Measurements from ENCODE around the gene EFNA3.

The EFNA3 gene

DNA sequence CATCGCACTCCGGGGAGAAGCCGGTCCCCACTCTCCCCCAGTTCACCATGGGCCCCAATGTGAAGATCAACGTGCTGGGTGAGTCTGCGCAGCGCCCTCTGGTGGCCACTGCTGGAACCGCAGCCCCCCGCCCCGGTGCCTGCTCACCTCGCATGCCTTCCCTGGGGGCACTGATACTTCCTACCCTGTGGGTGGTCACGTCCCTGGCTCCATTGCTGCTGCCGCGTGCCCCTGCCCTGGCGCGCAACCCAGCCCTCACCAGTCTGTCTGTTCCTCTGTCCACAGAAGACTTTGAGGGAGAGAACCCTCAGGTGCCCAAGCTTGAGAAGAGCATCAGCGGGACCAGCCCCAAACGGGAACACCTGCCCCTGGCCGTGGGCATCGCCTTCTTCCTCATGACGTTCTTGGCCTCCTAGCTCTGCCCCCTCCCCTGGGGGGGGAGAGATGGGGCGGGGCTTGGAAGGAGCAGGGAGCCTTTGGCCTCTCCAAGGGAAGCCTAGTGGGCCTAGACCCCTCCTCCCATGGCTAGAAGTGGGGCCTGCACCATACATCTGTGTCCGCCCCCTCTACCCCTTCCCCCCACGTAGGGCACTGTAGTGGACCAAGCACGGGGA is 7.6 kb downstream of the EFNA3 start:
- no peak overlapping the region for H3K27ac ChIP-seq (ENCODE audit: low read length)
- peaks cover 29 to 33% of the 10 kb centered on the region in 2 donors for H3K27me3 ChIP-seq (ENCODE audit: control insufficient read depth in 1 of 2, insufficient read depth in 2 of 2, low read length in 2 of 2)
- H3K36me3 ChIP-seq (ENCODE audit: control insufficient read depth in 2 of 2, insufficient read depth in 2 of 2, low read length in 2 of 2): no peaks in the 10 kb centered on the region
- H3K4me1 ChIP-seq (ENCODE audit: control insufficient read depth, insufficient read depth, low read length): peaks cover 37% of the 10 kb centered on the region
- no peak overlapping the region for H3K9ac ChIP-seq (ENCODE audit: low read length in 2 of 2)
- H3K9me3 ChIP-seq (ENCODE audit: control insufficient read depth in 2 of 2, low read length in 2 of 2): no peaks in the 10 kb centered on the region
- peak overlapping the region in 1 of 2 donors; percentile 85 for H3K4me3 ChIP-seq (ENCODE audit: low read length in 2 of 2)

DNA sequence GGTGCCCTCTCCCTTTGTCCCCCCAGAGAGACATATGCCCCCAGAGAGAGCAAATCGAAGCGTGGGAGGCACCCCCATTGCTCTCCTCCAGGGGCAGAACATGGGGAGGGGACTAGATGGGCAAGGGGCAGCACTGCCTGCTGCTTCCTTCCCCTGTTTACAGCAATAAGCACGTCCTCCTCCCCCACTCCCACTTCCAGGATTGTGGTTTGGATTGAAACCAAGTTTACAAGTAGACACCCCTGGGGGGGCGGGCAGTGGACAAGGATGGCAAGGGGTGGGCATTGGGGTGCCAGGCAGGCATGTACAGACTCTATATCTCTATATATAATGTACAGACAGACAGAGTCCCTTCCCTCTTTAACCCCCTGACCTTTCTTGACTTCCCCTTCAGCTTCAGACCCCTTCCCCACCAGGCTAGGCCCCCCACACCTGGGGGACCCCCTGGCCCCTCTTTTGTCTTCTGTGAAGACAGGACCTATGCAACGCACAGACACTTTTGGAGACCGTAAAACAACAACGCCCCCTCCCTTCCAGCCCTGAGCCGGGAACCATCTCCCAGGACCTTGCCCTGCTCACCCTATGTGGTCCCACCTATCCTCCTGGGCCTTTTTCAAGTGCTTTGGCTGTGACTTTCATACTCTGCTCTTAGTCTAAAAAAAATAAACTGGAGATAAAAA is 8.4 kb downstream of the EFNA3 start:
- Histone ChIP-seq H3K4me1 (ENCODE audit: control insufficient read depth, insufficient read depth, low read length) (peaks cover 36% of the 10 kb centered on the region), H3K27ac (ENCODE audit: low read length) (no peak overlapping the region), H3K27me3 (ENCODE audit: control insufficient read depth in 1 of 2, insufficient read depth in 2 of 2, low read length in 2 of 2) (peaks cover 23 to 26% of the 10 kb centered on the region in 2 donors), H3K9me3 (ENCODE audit: control insufficient read depth in 2 of 2, low read length in 2 of 2) (no peaks in the 10 kb centered on the region), H3K4me3 (ENCODE audit: low read length in 2 of 2) (no peak overlapping the region), H3K36me3 (ENCODE audit: control insufficient read depth in 2 of 2, insufficient read depth in 2 of 2, low read length in 2 of 2) (no peaks in the 10 kb centered on the region), H3K9ac (ENCODE audit: low read length in 2 of 2) (no peak overlapping the region)

DNA sequence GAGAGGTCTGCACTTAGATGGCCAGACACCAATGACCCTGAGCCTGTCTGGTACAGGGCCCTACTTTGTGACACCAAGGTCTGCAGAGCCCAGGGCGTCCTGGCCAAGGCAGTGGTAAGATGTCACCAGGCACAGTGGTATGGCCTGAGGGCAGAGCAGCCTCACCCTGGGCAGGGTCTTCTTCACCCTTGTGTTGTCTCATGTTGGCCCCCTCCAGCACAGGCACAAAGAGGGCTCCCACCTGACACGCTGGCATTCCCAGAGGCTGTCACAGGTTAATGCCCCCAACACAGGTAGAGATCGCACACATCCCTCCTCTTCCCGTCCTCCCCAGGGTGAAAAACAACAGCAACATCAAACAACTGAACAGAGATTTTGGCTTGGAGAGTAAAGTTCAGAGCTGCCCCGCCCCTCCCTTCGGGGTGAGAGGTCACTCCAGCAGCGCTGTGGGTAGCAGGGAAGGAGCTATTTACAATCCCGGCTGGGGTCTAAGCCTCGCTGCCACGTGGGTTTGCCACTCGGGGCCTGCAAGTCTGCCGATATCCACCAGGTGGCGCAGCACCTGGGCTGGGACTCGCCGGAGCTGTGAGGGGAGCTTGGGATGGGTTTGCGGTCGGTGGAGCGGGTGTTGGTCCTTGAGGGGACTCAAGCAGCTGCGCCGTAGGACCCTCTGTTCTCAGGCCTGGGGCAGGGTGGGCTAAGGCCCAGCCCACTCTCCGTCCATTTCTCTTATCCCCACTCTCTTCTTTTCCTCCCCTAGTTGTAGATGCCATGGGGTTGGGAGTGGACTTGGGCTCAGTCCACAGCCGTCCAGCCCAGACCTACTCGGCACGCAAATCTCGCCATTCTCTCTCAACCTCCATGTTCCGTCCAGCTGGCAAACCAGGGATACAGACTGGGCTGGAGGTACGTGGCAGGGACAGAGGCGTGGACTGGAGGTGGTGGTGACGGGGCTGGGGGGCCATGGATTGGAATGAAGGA is 12.7 kb downstream of the EFNA3 start:
- Histone ChIP-seq H3K27ac (ENCODE audit: low read length) (no peak overlapping the region), H3K36me3 (ENCODE audit: control insufficient read depth in 2 of 2, insufficient read depth in 2 of 2, low read length in 2 of 2) (no peaks in the 10 kb centered on the region), H3K4me1 (ENCODE audit: control insufficient read depth, insufficient read depth, low read length) (peaks cover 26% of the 10 kb centered on the region), H3K4me3 (ENCODE audit: low read length in 2 of 2) (peak overlapping the region; percentile 35 to 40), H3K27me3 (ENCODE audit: control insufficient read depth in 1 of 2, insufficient read depth in 2 of 2, low read length in 2 of 2) (no peaks in the 10 kb centered on the region), H3K9ac (ENCODE audit: low read length in 2 of 2) (peak overlapping the region; percentile 29 to 59), H3K9me3 (ENCODE audit: control insufficient read depth in 2 of 2, low read length in 2 of 2) (no peaks in the 10 kb centered on the region)

DNA sequence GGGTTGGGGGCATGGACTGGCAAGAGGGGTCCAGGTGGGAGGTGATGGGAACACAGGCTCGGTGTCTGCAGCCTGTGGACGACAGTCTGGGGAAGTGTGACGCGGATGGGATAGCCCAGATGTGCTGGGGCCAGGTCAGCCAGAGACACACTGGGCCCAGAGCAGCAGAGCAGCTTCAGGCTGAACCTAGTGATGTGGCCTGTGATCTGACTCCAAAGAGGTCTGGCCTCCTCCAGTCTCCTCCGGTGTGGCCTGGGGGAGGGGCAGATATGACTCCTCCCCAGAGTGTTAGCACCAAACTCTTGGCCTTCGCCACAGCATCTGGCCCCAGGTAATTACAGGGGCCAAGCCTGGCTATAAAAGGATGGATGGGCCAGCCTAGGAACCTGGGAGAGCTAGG is 13.5 kb downstream of the EFNA3 start:
- H3K4me1 ChIP-seq (ENCODE audit: control insufficient read depth, insufficient read depth, low read length): peaks cover 23% of the 10 kb centered on the region
- no peaks in the 10 kb centered on the region for H3K36me3 ChIP-seq (ENCODE audit: control insufficient read depth in 2 of 2, insufficient read depth in 2 of 2, low read length in 2 of 2)
- H3K27me3 ChIP-seq (ENCODE audit: control insufficient read depth in 1 of 2, insufficient read depth in 2 of 2, low read length in 2 of 2): no peaks in the 10 kb centered on the region
- H3K9me3 ChIP-seq (ENCODE audit: control insufficient read depth in 2 of 2, low read length in 2 of 2): no peaks in the 10 kb centered on the region
- no peak overlapping the region for H3K9ac ChIP-seq (ENCODE audit: low read length in 2 of 2)
- H3K4me3 ChIP-seq (ENCODE audit: low read length in 2 of 2): no peak overlapping the region
- no peak overlapping the region for H3K27ac ChIP-seq (ENCODE audit: low read length)

DNA sequence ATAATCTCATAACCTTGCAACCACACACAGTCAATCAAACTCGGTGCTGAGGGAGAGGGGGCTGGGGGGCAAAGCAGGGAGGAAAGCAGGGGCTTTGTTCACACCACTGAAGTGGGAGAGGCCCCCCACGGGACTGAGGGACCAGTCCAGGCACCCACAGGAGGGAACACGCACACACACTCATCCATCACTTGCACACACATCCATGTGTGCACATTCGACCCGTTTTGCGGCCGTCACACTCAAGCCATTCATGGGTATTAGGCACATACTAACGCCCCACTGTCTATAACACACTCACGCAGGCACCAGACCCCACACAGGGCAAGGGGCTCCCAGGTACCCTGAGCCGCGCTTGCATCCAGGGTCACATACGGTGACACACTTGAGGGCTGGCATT is 14.0 kb downstream of the EFNA3 start:
- H3K36me3 ChIP-seq (ENCODE audit: control insufficient read depth in 2 of 2, insufficient read depth in 2 of 2, low read length in 2 of 2): no peaks in the 10 kb centered on the region
- no peaks in the 10 kb centered on the region for H3K27me3 ChIP-seq (ENCODE audit: control insufficient read depth in 1 of 2, insufficient read depth in 2 of 2, low read length in 2 of 2)
- no peak overlapping the region for H3K9ac ChIP-seq (ENCODE audit: low read length in 2 of 2)
- peaks cover 23% of the 10 kb centered on the region for H3K4me1 ChIP-seq (ENCODE audit: control insufficient read depth, insufficient read depth, low read length)
- peak overlapping the region; percentile 62 for H3K27ac ChIP-seq (ENCODE audit: low read length)
- no peak overlapping the region for H3K4me3 ChIP-seq (ENCODE audit: low read length in 2 of 2)
- H3K9me3 ChIP-seq (ENCODE audit: control insufficient read depth in 2 of 2, low read length in 2 of 2): no peaks in the 10 kb centered on the region

DNA sequence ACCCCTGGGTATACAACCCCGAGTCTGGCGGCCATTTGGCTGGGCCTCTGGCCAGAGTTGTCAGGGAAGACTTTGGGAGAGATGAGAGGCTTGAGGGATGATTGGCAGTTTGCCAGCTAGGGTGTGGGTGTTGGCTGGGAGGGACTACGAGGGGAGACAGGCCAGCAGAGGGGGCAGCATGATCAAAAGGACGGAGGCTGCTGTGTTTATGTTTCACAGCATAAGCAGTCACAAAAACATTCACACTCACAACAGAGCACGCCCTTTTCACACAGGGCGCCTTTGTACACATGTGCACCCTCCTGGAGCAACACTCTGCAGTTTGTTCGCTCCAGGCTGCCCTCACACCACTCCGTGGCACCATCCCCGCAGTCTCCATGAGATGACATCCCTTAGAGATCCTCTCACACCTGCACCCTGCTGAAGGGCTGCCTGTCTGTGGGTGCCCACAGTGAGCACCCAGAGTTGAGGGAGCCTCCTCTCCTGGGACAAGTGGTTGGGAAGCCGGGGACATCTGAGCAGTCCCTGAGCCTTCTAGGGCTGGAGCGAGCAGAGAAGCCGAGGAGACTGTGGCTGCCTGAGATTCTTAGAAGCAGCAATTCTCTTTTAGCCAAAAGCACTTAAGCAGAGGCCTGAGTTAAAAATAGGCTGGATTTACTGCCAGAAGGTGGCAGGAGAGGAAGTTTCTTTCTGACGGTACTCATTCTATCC is 15.4 kb downstream of the EFNA3 start:
- Histone ChIP-seq H3K4me1 (ENCODE audit: control insufficient read depth, insufficient read depth, low read length) (peaks cover 23% of the 10 kb centered on the region), H3K9me3 (ENCODE audit: control insufficient read depth in 2 of 2, low read length in 2 of 2) (no peaks in the 10 kb centered on the region), H3K36me3 (ENCODE audit: control insufficient read depth in 2 of 2, insufficient read depth in 2 of 2, low read length in 2 of 2) (no peaks in the 10 kb centered on the region), H3K27me3 (ENCODE audit: control insufficient read depth in 1 of 2, insufficient read depth in 2 of 2, low read length in 2 of 2) (no peaks in the 10 kb centered on the region), H3K4me3 (ENCODE audit: low read length in 2 of 2) (peak overlapping the region; percentile 36 to 54), H3K27ac (ENCODE audit: low read length) (peak overlapping the region; percentile 62), H3K9ac (ENCODE audit: low read length in 2 of 2) (peak overlapping the region; percentile 14 to 36)

DNA sequence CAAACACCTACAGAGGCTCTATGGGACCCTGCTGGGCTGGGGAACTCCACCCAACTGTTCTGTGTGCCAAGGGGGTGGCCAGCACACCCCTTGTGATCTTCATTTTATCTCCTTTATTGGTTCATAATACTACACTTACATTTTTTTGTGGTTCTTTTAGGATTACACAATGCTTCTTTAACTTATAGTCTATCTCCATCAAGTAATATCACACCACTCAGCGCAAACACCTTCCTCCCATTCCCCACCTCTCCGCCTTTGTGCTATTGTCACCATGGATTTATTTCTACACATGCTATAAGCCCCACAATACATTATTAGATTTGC is 15.9 kb downstream of the EFNA3 start:
- H3K27ac ChIP-seq (ENCODE audit: low read length): peak overlapping the region; percentile 62
- H3K9ac ChIP-seq (ENCODE audit: low read length in 2 of 2): peak overlapping the region; percentile 14 to 36

DNA sequence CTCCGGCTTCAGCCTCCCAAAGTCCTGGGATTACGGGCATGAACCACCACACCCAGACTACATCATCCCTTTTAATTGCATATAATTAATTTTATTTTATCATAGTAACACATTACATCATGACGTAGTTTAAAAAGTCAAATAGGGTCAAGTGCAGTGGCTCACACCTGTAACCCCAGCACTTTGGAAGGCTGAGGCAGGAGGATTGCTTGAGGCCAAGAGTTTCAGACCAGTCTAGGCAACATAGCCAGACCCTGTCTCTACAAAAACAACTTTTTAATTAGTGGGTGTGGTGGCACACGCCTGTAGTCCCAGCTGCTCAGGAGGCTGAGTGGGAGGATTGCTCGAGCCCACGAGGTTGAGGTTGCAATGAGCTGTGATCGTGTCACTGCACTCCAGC is 20.7 kb downstream of the EFNA3 start:
- Histone ChIP-seq H3K36me3 (ENCODE audit: control insufficient read depth in 2 of 2, insufficient read depth in 2 of 2, low read length in 2 of 2) (no peaks in the 10 kb centered on the region), H3K27me3 (ENCODE audit: control insufficient read depth in 1 of 2, insufficient read depth in 2 of 2, low read length in 2 of 2) (no peaks in the 10 kb centered on the region), H3K4me3 (ENCODE audit: low read length in 2 of 2) (no peak overlapping the region), H3K9ac (ENCODE audit: low read length in 2 of 2) (no peak overlapping the region), H3K9me3 (ENCODE audit: control insufficient read depth in 2 of 2, low read length in 2 of 2) (no peaks in the 10 kb centered on the region), H3K27ac (ENCODE audit: low read length) (no peak overlapping the region), H3K4me1 (ENCODE audit: control insufficient read depth, insufficient read depth, low read length) (peaks cover 3% of the 10 kb centered on the region)

More for the DNA sequence above, 15.9 kb downstream of the EFNA3 start:
- H3K4me3 ChIP-seq (ENCODE audit: low read length in 2 of 2): no peak overlapping the region
- H3K27me3 ChIP-seq (ENCODE audit: control insufficient read depth in 1 of 2, insufficient read depth in 2 of 2, low read length in 2 of 2): no peaks in the 10 kb centered on the region
- H3K9me3 ChIP-seq (ENCODE audit: control insufficient read depth in 2 of 2, low read length in 2 of 2): no peaks in the 10 kb centered on the region
- H3K36me3 ChIP-seq (ENCODE audit: control insufficient read depth in 2 of 2, insufficient read depth in 2 of 2, low read length in 2 of 2): no peaks in the 10 kb centered on the region
- peaks cover 23% of the 10 kb centered on the region for H3K4me1 ChIP-seq (ENCODE audit: control insufficient read depth, insufficient read depth, low read length)

DNA sequence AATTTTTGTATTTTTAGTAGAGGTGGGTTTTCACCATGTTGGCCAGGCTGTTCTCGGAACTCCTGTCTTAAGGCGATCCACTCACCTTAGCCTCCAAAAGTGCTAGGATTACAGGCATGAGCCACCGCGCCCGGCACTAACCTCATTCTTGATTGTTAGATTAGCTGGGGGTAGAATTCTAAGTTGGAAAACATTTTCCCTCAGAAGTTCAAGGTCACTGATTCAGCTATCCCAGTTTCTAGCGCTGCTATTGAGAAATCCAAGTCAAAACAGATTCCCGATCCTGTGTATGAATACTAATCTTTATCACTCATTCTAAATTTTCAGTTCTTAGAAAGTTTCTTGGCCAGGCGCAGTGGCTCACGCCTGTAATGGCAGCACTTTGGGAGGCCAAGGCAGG is 24.7 kb downstream of the EFNA3 start:
- no peak overlapping the region for H3K4me3 ChIP-seq (ENCODE audit: low read length in 2 of 2)
- no peak overlapping the region for H3K9ac ChIP-seq (ENCODE audit: low read length in 2 of 2)
- no peaks in the 10 kb centered on the region for H3K4me1 ChIP-seq (ENCODE audit: control insufficient read depth, insufficient read depth, low read length)
- no peak overlapping the region for H3K27ac ChIP-seq (ENCODE audit: low read length)
- no peaks in the 10 kb centered on the region for H3K27me3 ChIP-seq (ENCODE audit: control insufficient read depth in 1 of 2, insufficient read depth in 2 of 2, low read length in 2 of 2)
- H3K9me3 ChIP-seq (ENCODE audit: control insufficient read depth in 2 of 2, low read length in 2 of 2): no peaks in the 10 kb centered on the region
- no peaks in the 10 kb centered on the region for H3K36me3 ChIP-seq (ENCODE audit: control insufficient read depth in 2 of 2, insufficient read depth in 2 of 2, low read length in 2 of 2)

All from stomach smooth muscle (tissue), 2 donors.